ENCODE results near the gene KDELR3.

DNA sequence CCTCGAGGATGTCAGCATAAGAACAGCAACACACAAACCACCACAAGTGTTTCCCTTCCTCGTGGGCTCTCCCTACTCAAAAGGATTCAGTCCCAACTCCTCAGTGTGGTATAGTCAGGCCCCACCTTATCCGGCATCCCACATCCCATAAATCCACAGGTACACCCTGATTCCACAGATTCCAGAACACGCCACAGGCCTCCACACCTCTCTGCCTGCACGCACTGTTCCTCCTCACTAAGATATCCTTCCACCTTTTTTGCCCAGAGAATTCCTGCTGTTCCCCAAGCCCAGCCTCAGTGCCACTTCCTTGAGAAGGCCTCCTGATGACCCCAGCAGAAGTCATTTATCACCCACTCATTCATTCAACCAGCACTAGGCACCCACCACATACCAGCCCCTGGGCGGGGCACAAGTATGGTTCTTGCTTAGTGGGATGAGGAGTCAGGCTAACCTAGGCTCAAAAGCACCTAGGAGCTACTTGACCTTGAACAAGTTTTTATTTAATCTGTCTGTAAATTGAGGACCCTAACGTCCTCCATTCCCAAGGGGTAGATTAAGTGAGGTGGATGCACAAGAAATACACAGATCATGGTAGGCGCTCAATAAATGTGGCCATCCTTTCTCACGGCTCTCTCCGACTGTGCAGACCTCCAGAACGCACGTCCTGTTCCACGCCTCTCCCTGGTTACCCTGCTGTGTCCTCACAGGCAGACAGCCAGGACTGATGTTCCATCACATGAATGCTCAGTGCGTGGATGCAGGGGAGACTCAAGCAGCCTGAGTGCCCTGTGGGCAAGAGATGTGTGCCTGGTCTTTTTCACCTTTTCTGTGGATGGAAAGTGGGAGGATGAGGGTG is 10.8 kb upstream of the KDELR3 start:
- TF ChIP-seq, protein P1, sequence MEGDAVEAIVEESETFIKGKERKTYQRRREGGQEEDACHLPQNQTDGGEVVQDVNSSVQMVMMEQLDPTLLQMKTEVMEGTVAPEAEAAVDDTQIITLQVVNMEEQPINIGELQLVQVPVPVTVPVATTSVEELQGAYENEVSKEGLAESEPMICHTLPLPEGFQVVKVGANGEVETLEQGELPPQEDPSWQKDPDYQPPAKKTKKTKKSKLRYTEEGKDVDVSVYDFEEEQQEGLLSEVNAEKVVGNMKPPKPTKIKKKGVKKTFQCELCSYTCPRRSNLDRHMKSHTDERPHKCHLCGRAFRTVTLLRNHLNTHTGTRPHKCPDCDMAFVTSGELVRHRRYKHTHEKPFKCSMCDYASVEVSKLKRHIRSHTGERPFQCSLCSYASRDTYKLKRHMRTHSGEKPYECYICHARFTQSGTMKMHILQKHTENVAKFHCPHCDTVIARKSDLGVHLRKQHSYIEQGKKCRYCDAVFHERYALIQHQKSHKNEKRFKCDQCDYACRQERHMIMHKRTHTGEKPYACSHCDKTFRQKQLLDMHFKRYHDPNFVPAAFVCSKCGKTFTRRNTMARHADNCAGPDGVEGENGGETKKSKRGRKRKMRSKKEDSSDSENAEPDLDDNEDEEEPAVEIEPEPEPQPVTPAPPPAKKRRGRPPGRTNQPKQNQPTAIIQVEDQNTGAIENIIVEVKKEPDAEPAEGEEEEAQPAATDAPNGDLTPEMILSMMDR (IDR thresholded peaks at IDR 0.05), result no peak
- TF ChIP-seq POLR2AphosphoS5 (IDR thresholded peaks at IDR 0.05), result no peak
- no peak for TF ChIP-seq POLR2A (IDR thresholded peaks at IDR 0.05)

All from gastroesophageal sphincter (tissue), 3 donors.